GM06990 (cell line): ENCODE data around the gene PLOD3.

Experiments used
- DNase-seq: peaks from one replicate; pipeline ENCODE4 v3.0.0-alpha.2; 2011; ENCODE audit not compliant: insufficient read length; ENCODE audit errors: extremely low read depth
- H3K27me3 ChIP-seq: replicated peaks from 2 replicates; pipeline ENCODE4 v1.6.0; 2011; ENCODE audit warnings: low read length; ENCODE audit not compliant: control insufficient read depth, insufficient read depth
- H3K36me3 ChIP-seq: 2 replicates; pipeline ENCODE4 v1.5.1; 2011; ENCODE audit warnings: low read length; ENCODE audit not compliant: control insufficient read depth, insufficient read depth
- H3K4me3 ChIP-seq: replicated peaks from 2 replicates; pipeline ENCODE4 v1.5.1; 2011; ENCODE audit warnings: low read depth, mild to moderate bottlenecking, control low read depth, low read length
- TF ChIP-seq, protein P1 (sequence below): IDR thresholded peaks from 2 replicates; pipeline ENCODE4 v1.5.1; 2011; ENCODE audit warnings: low read length, control low read depth, mild to moderate bottlenecking, inconsistent platforms; ENCODE audit not compliant: insufficient read depth, poor library complexity, severe bottlenecking

Gene PLOD3

DNA sequence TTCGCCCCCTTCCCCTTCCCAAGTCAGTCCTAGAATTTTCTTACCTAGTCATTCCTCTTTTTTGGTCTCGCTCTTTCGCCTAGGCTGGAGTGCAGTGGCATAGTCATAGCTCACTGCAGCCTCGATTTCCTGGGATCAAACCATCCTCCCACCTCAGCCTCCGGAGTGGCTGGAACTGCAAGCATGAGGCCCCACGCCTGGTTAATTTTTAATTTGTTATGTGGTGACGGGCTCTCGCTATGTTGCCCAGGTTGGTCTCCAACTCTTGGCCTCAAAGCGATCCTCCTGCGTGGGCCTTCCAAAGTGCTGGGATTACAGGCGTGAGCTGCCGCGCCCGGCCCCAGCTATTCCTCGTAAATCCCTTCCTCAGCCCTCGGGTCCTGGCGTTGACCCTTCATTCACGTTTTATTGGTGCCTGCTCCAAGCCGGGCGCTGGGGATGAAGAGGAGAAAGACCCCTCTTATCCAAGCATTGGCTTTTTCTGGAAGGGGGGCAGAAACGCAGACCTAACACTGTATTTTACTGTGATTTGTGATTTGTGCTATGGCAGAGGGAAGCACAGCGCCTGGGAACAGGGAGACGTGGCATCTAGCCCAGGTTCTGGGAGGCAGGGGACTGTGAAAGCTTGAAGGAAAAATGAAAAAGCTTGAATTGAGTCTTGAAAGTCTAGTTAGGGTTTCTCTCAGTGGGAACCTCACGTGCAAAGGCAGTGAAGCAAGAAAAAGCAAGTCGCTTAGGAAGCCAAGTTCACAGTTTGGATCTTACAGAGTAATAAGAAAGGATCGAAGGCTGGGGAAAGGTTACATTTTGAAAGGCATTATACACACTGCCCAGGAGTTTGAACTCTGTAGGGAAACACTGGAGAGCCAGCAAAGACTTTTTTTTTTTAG is 1.1 kb upstream of the PLOD3 start:
- Histone ChIP-seq H3K36me3 (peaks cover 4% of the 10 kb centered on the region), H3K27me3 (no peaks in the 10 kb centered on the region), H3K4me3 (peak overlapping the region; percentile 95)
- no peak for DNase-seq
- TF ChIP-seq, protein P1, sequence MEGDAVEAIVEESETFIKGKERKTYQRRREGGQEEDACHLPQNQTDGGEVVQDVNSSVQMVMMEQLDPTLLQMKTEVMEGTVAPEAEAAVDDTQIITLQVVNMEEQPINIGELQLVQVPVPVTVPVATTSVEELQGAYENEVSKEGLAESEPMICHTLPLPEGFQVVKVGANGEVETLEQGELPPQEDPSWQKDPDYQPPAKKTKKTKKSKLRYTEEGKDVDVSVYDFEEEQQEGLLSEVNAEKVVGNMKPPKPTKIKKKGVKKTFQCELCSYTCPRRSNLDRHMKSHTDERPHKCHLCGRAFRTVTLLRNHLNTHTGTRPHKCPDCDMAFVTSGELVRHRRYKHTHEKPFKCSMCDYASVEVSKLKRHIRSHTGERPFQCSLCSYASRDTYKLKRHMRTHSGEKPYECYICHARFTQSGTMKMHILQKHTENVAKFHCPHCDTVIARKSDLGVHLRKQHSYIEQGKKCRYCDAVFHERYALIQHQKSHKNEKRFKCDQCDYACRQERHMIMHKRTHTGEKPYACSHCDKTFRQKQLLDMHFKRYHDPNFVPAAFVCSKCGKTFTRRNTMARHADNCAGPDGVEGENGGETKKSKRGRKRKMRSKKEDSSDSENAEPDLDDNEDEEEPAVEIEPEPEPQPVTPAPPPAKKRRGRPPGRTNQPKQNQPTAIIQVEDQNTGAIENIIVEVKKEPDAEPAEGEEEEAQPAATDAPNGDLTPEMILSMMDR, result no peak

DNA sequence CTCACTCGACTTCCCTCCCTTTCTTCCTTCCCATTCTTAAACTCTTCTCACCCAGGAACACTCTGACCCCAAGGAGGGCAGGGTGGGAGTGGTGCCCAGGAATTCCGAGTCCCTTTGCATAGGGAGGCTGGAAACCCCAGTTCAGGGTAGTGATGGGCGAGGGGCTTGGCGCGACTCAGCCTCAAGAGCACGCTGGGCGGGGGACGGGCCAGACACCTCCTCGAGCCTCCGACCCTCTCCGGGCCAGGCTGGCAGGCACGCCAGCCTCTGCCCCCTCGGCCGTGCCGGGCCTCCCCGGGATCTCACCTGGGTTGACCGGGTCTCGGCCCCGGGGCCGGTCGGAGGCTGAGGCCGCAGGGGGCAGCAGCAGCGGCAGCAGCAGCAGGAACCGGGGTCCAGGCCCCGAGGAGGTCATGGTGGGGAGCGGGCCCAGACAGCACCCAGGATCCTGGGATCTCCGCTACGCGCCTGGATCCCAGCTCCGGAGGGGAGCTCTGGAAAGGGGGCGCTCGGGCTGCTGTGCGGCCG is 457 bp downstream of the PLOD3 start:
- TF ChIP-seq, protein P1, result no peak
- Histone ChIP-seq H3K27me3 (no peaks in the 10 kb centered on the region), H3K36me3 (peaks cover 3% of the 10 kb centered on the region), H3K4me3 (peak overlapping the region; percentile 73)
- DNase-seq, result no peak

DNA sequence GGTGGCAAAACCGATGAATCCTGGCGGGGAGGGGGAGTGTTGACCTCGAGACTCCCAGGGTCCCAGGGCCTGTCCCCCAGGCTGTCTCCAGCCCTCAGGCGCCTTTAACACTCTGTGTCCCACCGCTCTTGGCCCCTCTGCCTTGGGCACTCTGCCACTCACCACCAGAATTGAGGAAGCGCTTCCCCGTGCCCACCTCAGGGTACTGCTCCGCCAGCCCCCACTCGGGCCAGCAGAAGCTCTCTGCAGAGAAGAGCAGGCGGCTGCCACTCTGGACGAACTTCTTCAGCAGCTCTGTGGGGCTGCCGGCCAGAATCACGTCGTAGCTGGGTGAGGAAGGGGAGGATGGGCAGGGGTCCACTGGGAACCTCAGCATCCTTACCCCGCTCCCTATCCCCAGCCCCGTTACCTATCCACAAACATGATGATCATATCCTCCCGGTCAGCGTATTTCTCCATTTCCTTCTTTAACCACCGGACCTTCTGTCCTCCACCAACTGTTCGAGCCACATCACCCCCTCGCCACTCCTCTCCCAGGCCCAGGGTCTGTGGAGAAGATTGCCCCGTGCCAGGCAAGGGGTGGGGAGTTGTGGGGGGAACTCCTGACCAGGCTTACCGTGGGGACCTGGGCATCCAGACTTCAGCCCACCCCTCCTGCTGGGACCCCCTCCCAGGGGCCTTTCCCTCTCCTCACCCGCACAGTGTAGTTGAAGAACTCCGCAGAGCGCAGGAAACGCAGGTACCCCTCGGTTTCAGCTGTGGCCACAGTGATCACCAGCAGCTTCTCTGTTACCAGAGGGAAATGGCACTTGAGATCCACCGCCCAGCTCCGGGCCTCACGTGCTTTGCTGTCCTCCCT is 1.2 kb downstream of the PLOD3 start:
- Histone ChIP-seq H3K36me3 (peaks cover 4% of the 10 kb centered on the region), H3K4me3 (peak overlapping the region; percentile 73), H3K27me3 (no peaks in the 10 kb centered on the region)
- no peak for DNase-seq
- TF ChIP-seq, protein P1, result no peak

DNA sequence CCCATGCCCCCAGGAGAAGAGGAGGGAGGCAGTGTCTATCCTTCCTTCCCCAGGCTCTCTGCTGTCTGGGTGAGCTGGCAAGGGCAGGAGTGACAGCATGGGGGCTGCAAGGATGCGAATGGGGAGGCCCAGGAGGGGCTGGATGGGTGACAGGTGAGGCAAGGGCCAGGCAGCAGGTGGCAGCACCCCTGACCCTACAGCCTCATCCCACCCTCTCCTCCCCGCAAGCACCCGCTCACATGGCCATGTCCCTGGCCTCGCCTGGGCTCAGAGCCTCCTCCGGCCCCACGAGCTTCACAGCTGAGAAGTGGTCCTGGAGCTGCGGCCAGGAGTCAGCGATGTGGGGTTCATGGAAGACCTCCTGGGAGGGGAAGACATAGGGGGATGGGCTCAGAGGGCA is 5.4 kb downstream of the PLOD3 start:
- Histone ChIP-seq H3K4me3 (no peak overlapping the region), H3K27me3 (no peaks in the 10 kb centered on the region), H3K36me3 (peaks cover 9% of the 10 kb centered on the region)
- no peak for DNase-seq
- TF ChIP-seq, protein P1, result no peak

DNA sequence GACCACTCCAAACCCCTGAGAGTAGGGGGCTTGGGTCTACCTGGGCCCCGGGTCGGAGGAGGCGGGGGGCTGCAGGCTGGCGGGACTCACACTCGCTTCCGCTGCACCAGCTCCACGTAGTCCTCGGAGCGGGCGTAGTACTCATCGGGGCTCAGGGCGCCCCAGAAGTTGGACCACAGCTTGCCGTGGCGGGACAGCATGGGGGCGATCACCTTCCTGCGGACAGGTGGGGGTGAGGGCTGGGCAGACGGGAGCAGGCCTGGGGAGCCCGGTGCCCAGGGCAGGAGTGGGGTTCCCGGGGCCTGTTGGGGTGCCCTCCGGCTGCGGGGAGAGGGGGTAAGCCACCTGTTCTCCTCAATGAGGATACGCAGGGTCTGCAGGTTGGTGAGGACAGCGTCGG is 5.9 kb downstream of the PLOD3 start:
- Histone ChIP-seq H3K4me3 (no peak overlapping the region), H3K36me3 (peaks cover 9% of the 10 kb centered on the region), H3K27me3 (no peaks in the 10 kb centered on the region)
- TF ChIP-seq, protein P1, result no peak
- no peak for DNase-seq
